A549 (cell line): Measurements from ENCODE around the gene ABCB9.

Experiments
- BHLHE40 ChIP-seq: IDR thresholded peaks from 2 replicates; pipeline ENCODE4 v1.6.1; 2012; ENCODE audit warnings: low read depth, low read length, inconsistent platforms
- MAFK ChIP-seq: fragments of 450-650 bp; IDR thresholded peaks from 2 replicates; pipeline ENCODE4 v1.6.1; 2014; ENCODE audit not compliant: partially characterized antibody
- RAD21 ChIP-seq, 2 experiments: fragments of >200 bp in 1 of 2; sonication (Bioruptor Twin) in 1 of 2; formaldehyde crosslinking in 1 of 2; IDR thresholded peaks in 1 of 2; conservative IDR thresholded peaks in 1 of 2; 2 replicates in 1 of 2; 3 replicates in 1 of 2; pipeline ENCODE4 v1.6.1; 2012 to 2018; ENCODE audit warnings: inconsistent platforms in 1 of 2
- RARB ChIP-seq: fragments of 250-450 bp; sonication (Bioruptor Pico); IDR thresholded peaks from 2 replicates; pipeline ENCODE4 v1.8.0; 2021; ENCODE audit warnings: mild to moderate bottlenecking, moderate library complexity
- TF ChIP-seq, protein P1 (sequence below): fragments of >200 bp; sonication (Bioruptor Twin); formaldehyde crosslinking; IDR thresholded peaks from 3 replicates; pipeline ENCODE4 v1.5.1; 2016

GRCh38 chr12:122977655-122978392, 11.6 kb upstream of the ABCB9 start:
- TF ChIP-seq, protein P1, sequence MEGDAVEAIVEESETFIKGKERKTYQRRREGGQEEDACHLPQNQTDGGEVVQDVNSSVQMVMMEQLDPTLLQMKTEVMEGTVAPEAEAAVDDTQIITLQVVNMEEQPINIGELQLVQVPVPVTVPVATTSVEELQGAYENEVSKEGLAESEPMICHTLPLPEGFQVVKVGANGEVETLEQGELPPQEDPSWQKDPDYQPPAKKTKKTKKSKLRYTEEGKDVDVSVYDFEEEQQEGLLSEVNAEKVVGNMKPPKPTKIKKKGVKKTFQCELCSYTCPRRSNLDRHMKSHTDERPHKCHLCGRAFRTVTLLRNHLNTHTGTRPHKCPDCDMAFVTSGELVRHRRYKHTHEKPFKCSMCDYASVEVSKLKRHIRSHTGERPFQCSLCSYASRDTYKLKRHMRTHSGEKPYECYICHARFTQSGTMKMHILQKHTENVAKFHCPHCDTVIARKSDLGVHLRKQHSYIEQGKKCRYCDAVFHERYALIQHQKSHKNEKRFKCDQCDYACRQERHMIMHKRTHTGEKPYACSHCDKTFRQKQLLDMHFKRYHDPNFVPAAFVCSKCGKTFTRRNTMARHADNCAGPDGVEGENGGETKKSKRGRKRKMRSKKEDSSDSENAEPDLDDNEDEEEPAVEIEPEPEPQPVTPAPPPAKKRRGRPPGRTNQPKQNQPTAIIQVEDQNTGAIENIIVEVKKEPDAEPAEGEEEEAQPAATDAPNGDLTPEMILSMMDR: no peak
- TF ChIP-seq RARB (CRISPR knock-in tag) (no peak), BHLHE40 (no peak), MAFK (no peak), RAD21 (conservative IDR thresholded peaks at IDR 0.05 in 1 of 2, IDR thresholded peaks at IDR 0.05 in 1 of 2) (no peak)
